Calu3 (cell line): ENCODE data around the gene PDE1C. TPM values are rescaled to one million over a fixed set of nuclear protein-coding genes. Genes with fewer than 3 reads are reported as not detected.

ENCODE experiments used
- BruUV-seq: library from RNA; stranded (reverse); fragments of 400-500 nt; replicated peaks from 2 replicates; lab custom pipeline; 2021; lab: Mats Ljungman, UMichigan
- CTCF ChIA-PET: fragments of 300-600 bp; sonication (Branson Sonifier 250); formaldehyde crosslinking; loops from one replicate; lab custom pipeline; 2022; ENCODE audit warnings: antibody characterized with exemption; lab: Charles Lee
- DNase-seq: peaks from one replicate; pipeline ENCODE4 v3.0.0; 2022
- H3K27ac Mint-ChIP-seq: one replicate; pipeline ENCODE4 v1.8.0; 2022; ENCODE audit warnings: mixed read lengths; ENCODE audit not compliant: unreplicated experiment
- H3K27me3 Mint-ChIP-seq: one replicate; pipeline ENCODE4 v1.8.0; 2022; ENCODE audit warnings: mixed read lengths; ENCODE audit not compliant: unreplicated experiment
- H3K36me3 Mint-ChIP-seq: one replicate; pipeline ENCODE4 v1.8.0; 2022; ENCODE audit warnings: mild to moderate bottlenecking, moderate library complexity, mixed read lengths; ENCODE audit not compliant: insufficient read depth, unreplicated experiment
- H3K4me1 Mint-ChIP-seq: one replicate; pipeline ENCODE4 v1.8.0; 2022; ENCODE audit warnings: mild to moderate bottlenecking, low read depth, mixed read lengths; ENCODE audit not compliant: unreplicated experiment
- H3K4me3 Mint-ChIP-seq: one replicate; pipeline ENCODE4 v1.8.0; 2022; ENCODE audit warnings: mild to moderate bottlenecking, low read depth, moderate library complexity, mixed read lengths; ENCODE audit not compliant: unreplicated experiment
- H3K9me3 Mint-ChIP-seq: one replicate; pipeline ENCODE4 v1.8.0; 2022; ENCODE audit warnings: low read depth, mixed read lengths; ENCODE audit not compliant: unreplicated experiment
- CTCF ChIP-seq: fragments of 200-600 bp; IDR thresholded peaks from one replicate; pipeline ENCODE4 v1.8.0; 2022; ENCODE audit warnings: antibody characterized with exemption; ENCODE audit not compliant: unreplicated experiment
- intact Hi-C: fragments of 100-400 bp; cut with micrococcal nuclease; formaldehyde crosslinking; loops from one replicate; pipeline ENCODE4 v1.10.0; 2022; ENCODE audit not compliant: unreplicated experiment
- total RNA-seq: library from RNA; stranded (reverse); gene quantifications from 2 replicates; pipeline ENCODE4 v1.2.3, GENCODE V29; 2022

PDE1C gene
- total RNA-seq, 1 experiment from 2014 or later = 34.0 TPM

GRCh38 chr7:32092346-32092745 is 22.1 kb upstream of the PDE1C start:
- no peak for TF ChIP-seq CTCF
- no peak overlapping the region for H3K27ac Mint-ChIP-seq
- H3K27me3 Mint-ChIP-seq = no peaks in the 10 kb centered on the region
- no peak overlapping the region for H3K4me3 Mint-ChIP-seq
- BruUV-seq = no TSS peak
- peaks cover 11% of the 10 kb centered on the region for H3K4me1 Mint-ChIP-seq
- H3K9me3 Mint-ChIP-seq = peaks cover 4% of the 10 kb centered on the region
- intact Hi-C loops = no loop called here
- CTCF ChIA-PET = no interaction called here
- no peaks in the 10 kb centered on the region for H3K36me3 Mint-ChIP-seq
- DNase-seq = no peak

- DNase-seq = no peak
- intact Hi-C loops = no loop called here
Observed at GRCh38 chr7:32091608-32092210, 21.5 kb upstream of the PDE1C start.

GRCh38 chr7:32089678-32090077 is 19.5 kb upstream of the PDE1C start:
- no TSS peak for BruUV-seq
- H3K36me3 Mint-ChIP-seq = no peaks in the 10 kb centered on the region
- no peak overlapping the region for H3K4me3 Mint-ChIP-seq
- DNase-seq = no peak
- TF ChIP-seq CTCF = no peak
- CTCF ChIA-PET = no interaction called here
- H3K4me1 Mint-ChIP-seq = peaks cover 11% of the 10 kb centered on the region
- no peak overlapping the region for H3K27ac Mint-ChIP-seq
- peaks cover 4% of the 10 kb centered on the region for H3K9me3 Mint-ChIP-seq
- no peaks in the 10 kb centered on the region for H3K27me3 Mint-ChIP-seq
- intact Hi-C loops = no loop called here

More at GRCh38 chr7:32091608-32092210, 21.5 kb upstream of the PDE1C start:
- peaks cover 11% of the 10 kb centered on the region for H3K4me1 Mint-ChIP-seq
- H3K9me3 Mint-ChIP-seq = peaks cover 4% of the 10 kb centered on the region
- H3K4me3 Mint-ChIP-seq = no peak overlapping the region
- CTCF ChIA-PET = no interaction called here
- no peaks in the 10 kb centered on the region for H3K36me3 Mint-ChIP-seq
- no peak for TF ChIP-seq CTCF
- no peaks in the 10 kb centered on the region for H3K27me3 Mint-ChIP-seq
- BruUV-seq = no TSS peak
- H3K27ac Mint-ChIP-seq = no peak overlapping the region

- peaks cover 11% of the 10 kb centered on the region for H3K4me1 Mint-ChIP-seq
- no peak overlapping the region for H3K4me3 Mint-ChIP-seq
- H3K9me3 Mint-ChIP-seq = peaks cover 4% of the 10 kb centered on the region
- CTCF ChIA-PET = interaction anchor here (0.5 kb wide), 1 partner anchor 321 kb away, joined by 7 read pairs; no protein-coding TSS in a partner anchor
- no TSS peak for BruUV-seq
- H3K27ac Mint-ChIP-seq = no peak overlapping the region
- intact Hi-C loops = no loop called here
- TF ChIP-seq CTCF = no peak
- no peaks in the 10 kb centered on the region for H3K36me3 Mint-ChIP-seq
- DNase-seq = no peak
- H3K27me3 Mint-ChIP-seq = no peaks in the 10 kb centered on the region
Observed at GRCh38 chr7:32089256-32089655, 19.0 kb upstream of the PDE1C start.
